Smooth muscle cell (in vitro differentiated cells): ENCODE results near the gene ZNF628. TPM values are rescaled to one million over a fixed set of nuclear protein-coding genes. Genes with fewer than 3 reads are reported as not detected.

Experiments
- DNase-seq: peaks from one replicate; lab custom pipeline; 2025; ENCODE audit not compliant: unreplicated experiment; lab: John Stamatoyannopoulos, UW
- H2AFZ ChIP-seq: fragments of 200-600 bp; sonication (generic); 2 replicates; pipeline ENCODE4 v1.6.0; 2016; ENCODE audit warnings: antibody characterized with exemption, low read depth, mild to moderate bottlenecking
- H3F3A ChIP-seq: fragments of 200-600 bp; sonication (generic); 2 replicates; pipeline ENCODE4 v1.6.0; 2017; ENCODE audit warnings: antibody characterized with exemption, low read depth
- H3K27ac ChIP-seq: fragments of 200-600 bp; sonication (generic); 2 replicates; pipeline ENCODE4 v1.5.1; 2016; ENCODE audit warnings: low read depth, mild to moderate bottlenecking
- H3K27me3 ChIP-seq: fragments of 200-600 bp; sonication (generic); 2 replicates; pipeline ENCODE4 v1.6.1; 2016; ENCODE audit warnings: low read depth, mild to moderate bottlenecking
- H3K36me3 ChIP-seq: fragments of 200-600 bp; sonication (generic); 2 replicates; pipeline ENCODE4 v1.5.1; 2016; ENCODE audit warnings: low read depth
- H3K4me1 ChIP-seq: fragments of 200-600 bp; sonication (generic); 2 replicates; pipeline ENCODE4 v1.5.1; 2016; ENCODE audit warnings: low read depth
- H3K4me2 ChIP-seq: fragments of 200-600 bp; sonication (generic); 2 replicates; pipeline ENCODE4 v1.6.0; 2016; ENCODE audit warnings: mild to moderate bottlenecking
- H3K4me3 ChIP-seq: fragments of 200-600 bp; sonication (generic); 2 replicates; pipeline ENCODE4 v1.5.1; 2016; ENCODE audit warnings: mild to moderate bottlenecking
- H3K79me2 ChIP-seq: fragments of 200-600 bp; sonication (generic); 2 replicates; pipeline ENCODE4 v1.6.0; 2016; ENCODE audit warnings: low read depth, mild to moderate bottlenecking
- H3K9ac ChIP-seq: fragments of 200-600 bp; sonication (generic); 2 replicates; pipeline ENCODE4 v1.6.0; 2016; ENCODE audit warnings: low read depth
- H3K9me3 ChIP-seq: fragments of 200-600 bp; sonication (generic); replicated peaks from 2 replicates; pipeline ENCODE4 v1.5.1; 2016; ENCODE audit warnings: low read depth
- H4K20me1 ChIP-seq: fragments of 200-600 bp; sonication (generic); 2 replicates; pipeline ENCODE4 v1.6.0; 2016; ENCODE audit warnings: low read depth
- WGBS: methylation state at CpG from one replicate; pipeline ENCODE4 v1.1.7; 2016; ENCODE audit warnings: low lambda C conversion rate; 5-methylcytosine and 5-hydroxymethylcytosine counted together
- polyA plus RNA-seq: library from polyadenylated mRNA; unstranded; fragments of >200 nt; fragmentation: Nextera tagmentation; extraction: Ambion mirVana; gene quantifications from 2 replicates; pipeline ENCODE4 v1.2.1, GENCODE V29; 2016
- total RNA-seq: library from RNA; depleted of rRNA; stranded (reverse); fragments of >200 nt; gene quantifications from 2 replicates; pipeline ENCODE4 v1.2.3, GENCODE V29; 2014
- TF ChIP-seq, protein P1 (sequence below): fragments of 200-600 bp; sonication (generic); IDR thresholded peaks from 2 replicates; pipeline ENCODE4 v1.5.1; 2017; ENCODE audit warnings: borderline replicate concordance, mild to moderate bottlenecking, antibody characterized with exemption; ENCODE audit not compliant: insufficient read depth, poor library complexity, severe bottlenecking

The ZNF628 gene
- total and polyA plus RNA-seq, 2 experiments from 2014 or later, result 1.3 to 2.6 TPM

DNA sequence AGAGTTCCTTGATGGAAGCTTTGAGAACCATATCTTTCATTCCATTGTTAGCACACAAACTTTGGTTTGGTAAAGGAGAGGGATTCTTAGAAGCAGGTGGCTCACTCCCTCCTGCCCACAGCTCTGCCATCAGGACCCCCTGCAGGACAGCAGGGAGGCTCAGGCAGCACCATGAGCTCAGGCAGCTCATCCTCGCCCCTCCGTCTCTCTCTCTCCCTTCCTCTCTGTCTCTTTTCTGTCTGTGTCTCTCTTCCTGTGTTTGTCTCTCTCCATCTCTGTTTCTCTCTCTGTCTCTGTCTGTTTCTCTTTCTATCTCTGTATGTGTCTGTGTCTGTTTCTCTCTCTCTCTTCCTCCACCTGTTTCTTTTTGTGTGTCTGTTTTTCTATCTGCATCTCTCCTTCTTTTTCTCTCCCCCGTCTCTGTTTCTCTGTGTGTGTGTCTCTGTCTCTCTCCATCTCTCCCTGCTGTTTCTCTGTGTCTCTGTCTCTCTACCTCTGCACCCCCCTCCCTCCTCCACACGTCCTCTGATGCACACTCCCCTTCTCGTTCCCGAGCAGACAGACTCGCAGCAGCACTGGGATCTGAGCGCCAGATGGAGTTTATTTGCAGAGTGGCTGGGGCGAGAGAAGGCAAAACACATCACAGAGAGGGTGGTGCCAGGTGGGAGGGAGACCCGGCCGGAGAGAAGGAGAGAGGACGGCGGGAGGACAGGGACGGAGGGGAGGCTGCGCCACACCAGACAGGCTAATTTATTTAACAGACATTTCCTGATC, 51.8 kb downstream of the ZNF628 start:
- Histone ChIP-seq H3K4me3 (no peak overlapping the region), H2AFZ (no peak overlapping the region), H3K36me3 (no peaks in the 10 kb centered on the region), H4K20me1 (no peaks in the 10 kb centered on the region), H3K4me2 (no peak overlapping the region), H3K79me2 (no peaks in the 10 kb centered on the region), H3K27ac (no peak overlapping the region), H3K9ac (no peak overlapping the region), H3K4me1 (no peaks in the 10 kb centered on the region), H3K9me3 (no peaks in the 10 kb centered on the region), H3F3A (no peaks in the 10 kb centered on the region), H3K27me3 (no peaks in the 10 kb centered on the region)
- TF ChIP-seq, protein P1, sequence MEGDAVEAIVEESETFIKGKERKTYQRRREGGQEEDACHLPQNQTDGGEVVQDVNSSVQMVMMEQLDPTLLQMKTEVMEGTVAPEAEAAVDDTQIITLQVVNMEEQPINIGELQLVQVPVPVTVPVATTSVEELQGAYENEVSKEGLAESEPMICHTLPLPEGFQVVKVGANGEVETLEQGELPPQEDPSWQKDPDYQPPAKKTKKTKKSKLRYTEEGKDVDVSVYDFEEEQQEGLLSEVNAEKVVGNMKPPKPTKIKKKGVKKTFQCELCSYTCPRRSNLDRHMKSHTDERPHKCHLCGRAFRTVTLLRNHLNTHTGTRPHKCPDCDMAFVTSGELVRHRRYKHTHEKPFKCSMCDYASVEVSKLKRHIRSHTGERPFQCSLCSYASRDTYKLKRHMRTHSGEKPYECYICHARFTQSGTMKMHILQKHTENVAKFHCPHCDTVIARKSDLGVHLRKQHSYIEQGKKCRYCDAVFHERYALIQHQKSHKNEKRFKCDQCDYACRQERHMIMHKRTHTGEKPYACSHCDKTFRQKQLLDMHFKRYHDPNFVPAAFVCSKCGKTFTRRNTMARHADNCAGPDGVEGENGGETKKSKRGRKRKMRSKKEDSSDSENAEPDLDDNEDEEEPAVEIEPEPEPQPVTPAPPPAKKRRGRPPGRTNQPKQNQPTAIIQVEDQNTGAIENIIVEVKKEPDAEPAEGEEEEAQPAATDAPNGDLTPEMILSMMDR, result no peak
- DNase-seq, result no peak
- WGBS, result 59% methylated on average over 15 of the region's 15 CpGs

DNA sequence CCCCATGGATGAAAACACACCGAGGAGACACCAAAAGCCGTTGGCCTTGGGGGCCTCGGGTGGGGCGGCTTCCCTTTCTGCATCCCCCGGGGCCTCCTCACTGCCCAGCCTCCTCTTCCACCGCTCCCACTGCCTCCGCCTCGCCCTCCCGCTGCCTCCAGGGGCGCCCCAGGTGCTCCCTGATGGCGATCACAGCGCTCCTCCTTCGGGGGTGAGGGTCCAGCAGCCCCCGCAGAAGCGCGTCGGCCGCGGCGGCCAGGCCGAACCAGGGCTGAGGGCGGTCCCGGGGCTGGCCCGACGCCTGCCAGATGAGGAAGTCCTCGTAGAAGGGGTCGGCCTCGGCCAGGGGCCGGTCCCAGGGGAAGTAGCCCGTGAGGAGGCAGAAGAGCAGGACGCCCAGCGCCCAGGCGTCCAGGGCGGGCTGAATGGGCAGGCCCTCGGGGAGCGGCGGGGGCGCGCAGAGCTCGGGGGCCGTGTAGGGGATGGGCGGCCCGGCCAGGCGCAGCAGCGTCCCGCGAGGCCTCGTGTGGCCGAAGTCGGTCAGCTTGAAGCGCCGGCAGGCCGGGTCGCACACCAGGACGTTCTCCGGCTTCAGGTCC, 53.3 kb downstream of the ZNF628 start:
- 100% methylated on average over 1 of the region's 56 CpGs for WGBS
- H3F3A ChIP-seq, result no peaks in the 10 kb centered on the region

DNA sequence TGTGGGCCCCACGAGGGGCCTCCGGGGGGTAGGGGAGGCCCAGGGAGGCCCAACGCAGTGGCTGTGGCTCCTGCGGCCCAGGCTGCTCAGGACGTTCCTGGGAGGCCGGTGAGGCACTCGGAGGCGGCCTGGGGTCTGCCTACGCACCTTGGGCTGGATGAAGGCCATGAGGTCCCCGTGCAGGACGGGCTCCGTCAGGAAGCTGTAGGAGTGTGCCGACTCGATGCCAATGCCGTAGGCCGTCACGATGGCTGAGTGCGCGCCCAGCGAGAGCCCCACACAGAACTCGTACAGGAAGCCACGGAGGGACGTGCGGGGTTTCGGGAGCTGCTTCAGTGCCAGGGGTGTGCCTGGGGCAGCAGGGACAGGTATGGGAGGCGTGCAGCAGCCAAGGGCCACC, 54.6 kb downstream of the ZNF628 start:
- TF ChIP-seq, protein P1, result no peak
- Histone ChIP-seq H3K4me3 (no peak overlapping the region), H4K20me1 (no peaks in the 10 kb centered on the region), H3F3A (no peaks in the 10 kb centered on the region), H2AFZ (no peak overlapping the region), H3K4me1 (no peaks in the 10 kb centered on the region), H3K9ac (no peak overlapping the region), H3K36me3 (no peaks in the 10 kb centered on the region), H3K4me2 (no peak overlapping the region), H3K27ac (no peak overlapping the region), H3K27me3 (no peaks in the 10 kb centered on the region), H3K79me2 (no peaks in the 10 kb centered on the region), H3K9me3 (no peaks in the 10 kb centered on the region)
- 95% methylated on average over 25 of the region's 26 CpGs for WGBS
- no peak for DNase-seq

More for the DNA sequence above, 53.3 kb downstream of the ZNF628 start:
- Histone ChIP-seq H3K9ac (no peak overlapping the region), H2AFZ (no peak overlapping the region), H3K79me2 (no peaks in the 10 kb centered on the region), H3K4me1 (no peaks in the 10 kb centered on the region), H3K4me2 (no peak overlapping the region), H3K4me3 (no peak overlapping the region), H3K36me3 (no peaks in the 10 kb centered on the region), H3K9me3 (no peaks in the 10 kb centered on the region), H4K20me1 (no peaks in the 10 kb centered on the region), H3K27ac (no peak overlapping the region), H3K27me3 (no peaks in the 10 kb centered on the region)
- no peak for DNase-seq
- TF ChIP-seq, protein P1, result no peak

Other genes with a start within 250 kb of the ZNF628 start
- 1.7 and 2.1 TPM in 2 replicates for gene TMEM86B, start 247.9 kb upstream of the ZNF628 start, total RNA-seq
- 2.6 and 3.3 TPM in 2 replicates for gene TMEM86B, start 247.9 kb upstream of the ZNF628 start, polyA plus RNA-seq
- gene PPP6R1, start 217.6 kb upstream of the ZNF628 start, total RNA-seq, result 26.7 and 31.1 TPM in 2 replicates
- 58.0 and 59.9 TPM in 2 replicates for gene PPP6R1, start 217.6 kb upstream of the ZNF628 start, polyA plus RNA-seq
- gene HSPBP1, start 196.5 kb upstream of the ZNF628 start, total RNA-seq, result 21.5 and 22.1 TPM in 2 replicates
- gene HSPBP1, start 196.5 kb upstream of the ZNF628 start, polyA plus RNA-seq, result 66.5 and 80.0 TPM in 2 replicates
- 5.0 and 10.4 TPM in 2 replicates for gene BRSK1, start 192.6 kb upstream of the ZNF628 start, total RNA-seq
- 3.0 and 3.3 TPM in 2 replicates for gene BRSK1, start 192.6 kb upstream of the ZNF628 start, polyA plus RNA-seq
- not detected in 2 replicates for gene TMEM150B, start 151.3 kb upstream of the ZNF628 start, total RNA-seq
- 0.22 TPM in 1 of 2 replicates, not detected in the other for gene TMEM150B, start 151.3 kb upstream of the ZNF628 start, polyA plus RNA-seq
- gene KMT5C, start 136.7 kb upstream of the ZNF628 start, total RNA-seq, result 12.2 and 26.1 TPM in 2 replicates
- gene KMT5C, start 136.7 kb upstream of the ZNF628 start, polyA plus RNA-seq, result 23.2 and 27.2 TPM in 2 replicates
- 0.18 and 0.31 TPM in 2 replicates for gene COX6B2, start 121.9 kb upstream of the ZNF628 start, total RNA-seq
- 1.7 and 1.9 TPM in 2 replicates for gene COX6B2, start 121.9 kb upstream of the ZNF628 start, polyA plus RNA-seq
- gene GARIN5B, start 113.4 kb upstream of the ZNF628 start, total RNA-seq, result 0.58 TPM in 1 of 2 replicates, not detected in the other
- gene GARIN5B, start 113.4 kb upstream of the ZNF628 start, polyA plus RNA-seq, result 0.07 and 0.35 TPM in 2 replicates
- 36.5 and 40.1 TPM in 2 replicates for gene IL11, start 106.2 kb upstream of the ZNF628 start, total RNA-seq
- gene IL11, start 106.2 kb upstream of the ZNF628 start, polyA plus RNA-seq, result 66.4 and 68.1 TPM in 2 replicates
- gene TMEM190, start 99.8 kb upstream of the ZNF628 start, total RNA-seq, result not detected in 2 replicates
- 8.2 and 11.1 TPM in 2 replicates for gene TMEM190, start 99.8 kb upstream of the ZNF628 start, polyA plus RNA-seq
- gene TMEM238, start 92.3 kb upstream of the ZNF628 start, total RNA-seq, result 0.58 and 2.6 TPM in 2 replicates
- gene TMEM238, start 92.3 kb upstream of the ZNF628 start, polyA plus RNA-seq, result 3.3 and 9.3 TPM in 2 replicates
- gene RPL28, start 90.7 kb upstream of the ZNF628 start, total RNA-seq, result 824 and 1,108 TPM in 2 replicates
- 515 and 595 TPM in 2 replicates for gene RPL28, start 90.7 kb upstream of the ZNF628 start, polyA plus RNA-seq
- gene UBE2S, start 68.8 kb upstream of the ZNF628 start, total RNA-seq, result 34.8 and 39.9 TPM in 2 replicates
- gene UBE2S, start 68.8 kb upstream of the ZNF628 start, polyA plus RNA-seq, result 162 and 171 TPM in 2 replicates
- gene SHISA7, start 33.3 kb upstream of the ZNF628 start, total RNA-seq, result not detected in 2 replicates
- gene SHISA7, start 33.3 kb upstream of the ZNF628 start, polyA plus RNA-seq, result not detected in 2 replicates
- gene ISOC2, start 15.0 kb upstream of the ZNF628 start, total RNA-seq, result 47.3 and 56.5 TPM in 2 replicates
- 37.3 and 61.4 TPM in 2 replicates for gene ISOC2, start 15.0 kb upstream of the ZNF628 start, polyA plus RNA-seq
- not detected in 2 replicates for gene C19orf85, start 11.9 kb upstream of the ZNF628 start, total RNA-seq
- not detected in 2 replicates for gene C19orf85, start 11.9 kb upstream of the ZNF628 start, polyA plus RNA-seq
- 14.3 and 17.3 TPM in 2 replicates for gene NAT14, start 8.6 kb downstream of the ZNF628 start, total RNA-seq
- gene NAT14, start 8.6 kb downstream of the ZNF628 start, polyA plus RNA-seq, result 67.5 and 72.1 TPM in 2 replicates
- 3.0 and 3.8 TPM in 2 replicates for gene SSC5D, start 11.8 kb downstream of the ZNF628 start, total RNA-seq
- 11.2 and 13.6 TPM in 2 replicates for gene SSC5D, start 11.8 kb downstream of the ZNF628 start, polyA plus RNA-seq
- not detected in 2 replicates for gene SBK2, start 60.5 kb downstream of the ZNF628 start, total RNA-seq
- gene SBK2, start 60.5 kb downstream of the ZNF628 start, polyA plus RNA-seq, result not detected in 2 replicates
- not detected in 2 replicates for gene SBK3, start 68.9 kb downstream of the ZNF628 start, total RNA-seq
- gene SBK3, start 68.9 kb downstream of the ZNF628 start, polyA plus RNA-seq, result 0.37 TPM in 1 of 2 replicates, not detected in the other
- gene ZNF579, start 104.2 kb downstream of the ZNF628 start, total RNA-seq, result 4.2 TPM in 2 replicates
- gene ZNF579, start 104.2 kb downstream of the ZNF628 start, polyA plus RNA-seq, result 15.1 and 15.8 TPM in 2 replicates
- gene FIZ1, start 122.9 kb downstream of the ZNF628 start, total RNA-seq, result 4.6 and 10.4 TPM in 2 replicates
- gene FIZ1, start 122.9 kb downstream of the ZNF628 start, polyA plus RNA-seq, result 16.8 and 17.7 TPM in 2 replicates
- gene ZNF524, start 123.7 kb downstream of the ZNF628 start, total RNA-seq, result 16.3 and 20.1 TPM in 2 replicates
- 13.3 and 19.4 TPM in 2 replicates for gene ZNF524, start 123.7 kb downstream of the ZNF628 start, polyA plus RNA-seq
- gene ZNF865, start 129.0 kb downstream of the ZNF628 start, total RNA-seq, result 3.0 and 3.8 TPM in 2 replicates
- 1.2 and 2.0 TPM in 2 replicates for gene ZNF865, start 129.0 kb downstream of the ZNF628 start, polyA plus RNA-seq
- gene ZNF784, start 147.9 kb downstream of the ZNF628 start, total RNA-seq, result 3.1 and 3.8 TPM in 2 replicates
- gene ZNF784, start 147.9 kb downstream of the ZNF628 start, polyA plus RNA-seq, result 7.2 and 7.3 TPM in 2 replicates
- 6.2 and 11.9 TPM in 2 replicates for gene ZNF580, start 164.4 kb downstream of the ZNF628 start, total RNA-seq
- gene ZNF580, start 164.4 kb downstream of the ZNF628 start, polyA plus RNA-seq, result 68.8 and 76.8 TPM in 2 replicates
- gene ZNF581, start 167.0 kb downstream of the ZNF628 start, total RNA-seq, result 6.8 and 10.0 TPM in 2 replicates
- 21.4 and 22.0 TPM in 2 replicates for gene ZNF581, start 167.0 kb downstream of the ZNF628 start, polyA plus RNA-seq
- 6.9 and 7.7 TPM in 2 replicates for gene CCDC106, start 171.6 kb downstream of the ZNF628 start, total RNA-seq
- gene CCDC106, start 171.6 kb downstream of the ZNF628 start, polyA plus RNA-seq, result 18.3 and 24.8 TPM in 2 replicates
- 70.7 and 75.0 TPM in 2 replicates for gene U2AF2, start 178.4 kb downstream of the ZNF628 start, total RNA-seq
- gene U2AF2, start 178.4 kb downstream of the ZNF628 start, polyA plus RNA-seq, result 8.4 and 14.4 TPM in 2 replicates
- gene EPN1, start 198.6 kb downstream of the ZNF628 start, total RNA-seq, result 25.3 and 34.5 TPM in 2 replicates
- gene EPN1, start 198.6 kb downstream of the ZNF628 start, polyA plus RNA-seq, result 119 and 121 TPM in 2 replicates